IPS-18c (cell line): Measurements from ENCODE around the gene HACD3.

ENCODE experiments used
- H3K4me3 ChIP-seq: 2 replicates; pipeline ENCODE4 v1.7.0; 2013; ENCODE audit warnings: low read depth, mild to moderate bottlenecking, low read length, moderate library complexity; ENCODE audit not compliant: insufficient read depth
- H3K9me3 ChIP-seq: one replicate; pipeline ENCODE4 v1.6.1; 2013; ENCODE audit warnings: mild to moderate bottlenecking, low read length, moderate library complexity; ENCODE audit not compliant: control insufficient read depth, insufficient read depth

The HACD3 gene

GRCh38 chr15:65618560-65619109 is 88.4 kb downstream of the HACD3 start:
- Histone ChIP-seq H3K9me3 (no peaks in the 10 kb centered on the region), H3K4me3 (no peak overlapping the region)

GRCh38 chr15:65619626-65620290 is 89.5 kb downstream of the HACD3 start:
- H3K9me3 ChIP-seq, result no peaks in the 10 kb centered on the region

DNA sequence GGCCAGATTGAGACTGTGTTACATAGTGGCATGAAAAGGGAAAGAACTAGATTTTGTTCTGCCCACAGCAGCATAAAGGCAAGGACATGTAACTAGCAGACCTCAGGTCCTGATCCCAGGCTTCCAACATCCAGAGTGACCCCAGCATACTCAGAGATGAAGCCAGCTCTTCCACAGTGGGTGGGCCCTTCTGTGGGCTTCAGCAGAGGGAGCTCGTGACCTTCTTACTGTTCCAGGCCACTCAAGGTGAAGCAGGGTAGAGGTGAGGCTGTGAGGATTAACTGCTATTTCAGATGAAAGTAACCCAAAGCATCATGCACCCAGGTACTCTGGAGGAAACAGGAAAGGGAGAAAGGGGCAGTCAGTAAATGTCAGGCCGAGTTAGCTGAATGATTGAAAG is 90.6 kb downstream of the HACD3 start:
- no peak overlapping the region for H3K4me3 ChIP-seq
- no peaks in the 10 kb centered on the region for H3K9me3 ChIP-seq

More at GRCh38 chr15:65619626-65620290, 89.5 kb downstream of the HACD3 start:
- H3K4me3 ChIP-seq, result no peak overlapping the region

GRCh38 chr15:65621638-65622037 is 91.4 kb downstream of the HACD3 start, which contains the start of gene SLC24A1:
Gene SLC24A1, plus strand, starts transcription at chr15:65621938. Its CDS starts 2,143 bp downstream, at chr15:65624081.
- H3K9me3 ChIP-seq, result no peaks in the 10 kb centered on the region
- H3K4me3 ChIP-seq, result no peak within 1 kb of the TSS

- Histone ChIP-seq H3K4me3 (no peak overlapping the region), H3K9me3 (no peaks in the 10 kb centered on the region)
These were observed 92.8 kb downstream of the HACD3 start for GRCh38 chr15:65623103-65623502.

DNA sequence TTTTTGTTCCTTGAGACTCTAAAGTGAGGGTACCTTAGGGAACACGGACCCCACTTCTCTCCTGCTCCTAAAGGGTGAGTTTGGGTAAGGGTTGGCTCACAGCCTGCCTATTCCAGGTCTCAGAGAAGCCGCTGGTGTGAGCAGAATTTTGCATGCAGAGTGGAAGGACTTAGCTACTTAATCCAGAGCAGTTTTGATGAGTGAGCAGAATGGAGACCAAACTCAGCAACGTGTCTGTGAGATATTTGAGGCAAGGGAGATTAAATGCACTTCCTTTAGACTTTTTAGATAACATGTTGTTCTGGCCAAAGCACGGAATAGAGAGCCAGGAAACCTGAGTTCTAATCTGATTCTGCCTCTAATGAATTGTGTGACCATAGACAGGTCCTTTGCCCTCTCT is 96.6 kb downstream of the HACD3 start:
- no peaks in the 10 kb centered on the region for H3K9me3 ChIP-seq
- no peak overlapping the region for H3K4me3 ChIP-seq
